Upper lobe of right lung (tissue), 1 donor: ENCODE results near the gene RASL10A. TPM values are rescaled to one million over a fixed set of nuclear protein-coding genes. Genes with fewer than 3 reads are reported as not detected.

ENCODE experiments used
- ATAC-seq: fragments of 200-7000 bp; cut with Tn5 transposase; one replicate; pipeline ENCODE4 v1.9.1; 2020; ENCODE audit warnings: mild to moderate bottlenecking, moderate library complexity
- DNase-seq: peaks from one replicate; pipeline ENCODE4 v3.0.0-alpha.2; 2020
- H3K27ac ChIP-seq: fragments of 200-600 bp; one replicate; pipeline ENCODE4 v1.8.0; 2022
- H3K27me3 ChIP-seq: fragments of 200-600 bp; one replicate; pipeline ENCODE4 v1.8.0; 2022; ENCODE audit warnings: mild to moderate bottlenecking
- H3K36me3 ChIP-seq: fragments of 200-600 bp; one replicate; pipeline ENCODE4 v1.8.0; 2022
- H3K4me1 ChIP-seq: fragments of 200-600 bp; one replicate; pipeline ENCODE4 v1.8.0; 2022
- H3K4me3 ChIP-seq: fragments of 200-600 bp; one replicate; pipeline ENCODE4 v1.8.0; 2022; ENCODE audit warnings: mild to moderate bottlenecking
- H3K9me3 ChIP-seq: fragments of 200-600 bp; one replicate; pipeline ENCODE4 v1.8.0; 2022
- CTCF ChIP-seq: fragments of 200-600 bp; IDR thresholded peaks from one replicate; pipeline ENCODE4 v1.8.0; 2022; ENCODE audit warnings: antibody characterized with exemption
- intact Hi-C: fragments of 100-400 bp; cut with DNase I; formaldehyde crosslinking; loops from one replicate; pipeline ENCODE4 v1.11.0; 2022
- total RNA-seq: library from RNA; stranded (reverse); fragmentation: NEBNext Ultra II Directional; extraction: Animal tissue kit (Norgen Biotek cat#: 25700); gene quantifications from one replicate; pipeline ENCODE4 v1.2.1, GENCODE V29; 2021
- donor health status: DM: no; HTN: yes; CAD: no; lungs with severe emphysema.

Gene RASL10A
- total RNA-seq, 1 donor from 2014 or later = 0.72 TPM

GRCh38 chr22:29351891-29352290 lies 36.4 kb upstream of the RASL10A start:
- TF ChIP-seq CTCF = no peak
- Histone ChIP-seq H3K27ac (no peak overlapping the region), H3K4me3 (no peak overlapping the region), H3K9me3 (no peaks in the 10 kb centered on the region), H3K27me3 (no peaks in the 10 kb centered on the region), H3K4me1 (no peaks in the 10 kb centered on the region), H3K36me3 (peaks cover 99% of the 10 kb centered on the region)
- ATAC-seq = no peak
- intact Hi-C loops = no loop called here
- no peak for DNase-seq

- ATAC-seq (no peak), DNase-seq (no peak)
- TF ChIP-seq CTCF = no peak
- H3K27me3 ChIP-seq = no peaks in the 10 kb centered on the region
- intact Hi-C loops = no loop called here
- H3K4me1 ChIP-seq = no peaks in the 10 kb centered on the region
- H3K4me3 ChIP-seq = no peak overlapping the region
- no peaks in the 10 kb centered on the region for H3K9me3 ChIP-seq
- H3K27ac ChIP-seq = no peak overlapping the region
- peaks cover 98% of the 10 kb centered on the region for H3K36me3 ChIP-seq
Measured at GRCh38 chr22:29351042-29351441, 35.5 kb upstream of the RASL10A start.

GRCh38 chr22:29348956-29349355 lies 33.5 kb upstream of the RASL10A start:
- peaks cover 79% of the 10 kb centered on the region for H3K36me3 ChIP-seq
- ATAC-seq (no peak), DNase-seq (no peak)
- no peak overlapping the region for H3K4me3 ChIP-seq
- no peaks in the 10 kb centered on the region for H3K4me1 ChIP-seq
- H3K9me3 ChIP-seq = no peaks in the 10 kb centered on the region
- H3K27ac ChIP-seq = no peak overlapping the region
- no peaks in the 10 kb centered on the region for H3K27me3 ChIP-seq
- no peak for TF ChIP-seq CTCF
- intact Hi-C loops = no loop called here

GRCh38 chr22:29348041-29348440 lies 32.5 kb upstream of the RASL10A start:
- H3K27ac ChIP-seq = no peak overlapping the region

GRCh38 chr22:29346659-29347058 lies 31.2 kb upstream of the RASL10A start:
- H3K27ac ChIP-seq = no peak overlapping the region
- DNase-seq = no peak

More at GRCh38 chr22:29348041-29348440, 32.5 kb upstream of the RASL10A start:
- Histone ChIP-seq H3K4me1 (no peaks in the 10 kb centered on the region), H3K9me3 (no peaks in the 10 kb centered on the region), H3K4me3 (no peak overlapping the region), H3K27me3 (no peaks in the 10 kb centered on the region), H3K36me3 (peaks cover 78% of the 10 kb centered on the region)
- ATAC-seq = no peak
- TF ChIP-seq CTCF = no peak
- intact Hi-C loops = no loop called here
- DNase-seq = no peak

More at GRCh38 chr22:29346659-29347058, 31.2 kb upstream of the RASL10A start:
- ATAC-seq = no peak
- H3K9me3 ChIP-seq = no peaks in the 10 kb centered on the region
- H3K4me1 ChIP-seq = no peaks in the 10 kb centered on the region
- no peaks in the 10 kb centered on the region for H3K27me3 ChIP-seq
- intact Hi-C loops = no loop called here
- peaks cover 78% of the 10 kb centered on the region for H3K36me3 ChIP-seq
- no peak for TF ChIP-seq CTCF
- H3K4me3 ChIP-seq = no peak overlapping the region
